Trophoblast cell (in vitro differentiated cells and primary cell): Measurements from ENCODE around the gene GPR180.

Source experiments
- DNase-seq, 2 donors: peaks; one replicate each; pipeline ENCODE4 v3.0.0-alpha.2; 2016
- H2AFZ ChIP-seq: 2 replicates; pipeline ENCODE4 v1.6.1; 2013; ENCODE audit warnings: low read length, moderate library complexity, mild to moderate bottlenecking; ENCODE audit not compliant: insufficient read depth, poor library complexity
- H2AK5ac ChIP-seq: 2 replicates; pipeline ENCODE4 v1.6.1; 2013; ENCODE audit warnings: mild to moderate bottlenecking, low read length
- H2BK120ac ChIP-seq: 2 replicates; pipeline ENCODE4 v1.6.1; 2013; ENCODE audit warnings: low read length, mild to moderate bottlenecking, moderate library complexity; ENCODE audit not compliant: insufficient read depth, poor library complexity
- H2BK12ac ChIP-seq: 2 replicates; pipeline ENCODE4 v1.6.1; 2013; ENCODE audit warnings: mild to moderate bottlenecking, low read length, moderate library complexity
- H2BK5ac ChIP-seq: 2 replicates; pipeline ENCODE4 v1.6.1; 2013; ENCODE audit warnings: low read length, low read depth, moderate library complexity, mild to moderate bottlenecking; ENCODE audit not compliant: poor library complexity
- H3K14ac ChIP-seq: 2 replicates; pipeline ENCODE4 v1.6.1; 2013; ENCODE audit warnings: mild to moderate bottlenecking, low read length
- H3K18ac ChIP-seq: 2 replicates; pipeline ENCODE4 v1.6.1; 2013; ENCODE audit warnings: mild to moderate bottlenecking, low read length
- H3K23ac ChIP-seq: 2 replicates; pipeline ENCODE4 v1.6.1; 2013; ENCODE audit warnings: low read length
- H3K27ac ChIP-seq: 2 replicates; pipeline ENCODE4 v1.5.1; 2013; ENCODE audit warnings: low read depth, mild to moderate bottlenecking, inconsistent platforms, low read length, moderate library complexity
- H3K27me3 ChIP-seq: 2 replicates; pipeline ENCODE4 v1.6.1; 2013; ENCODE audit warnings: inconsistent platforms, mild to moderate bottlenecking, low read length, moderate library complexity; ENCODE audit not compliant: insufficient read depth
- H3K36me3 ChIP-seq, 2 experiments: 1 replicate in 1 of 2; 2 replicates in 1 of 2; pipeline ENCODE4 v1.6.1; 2013; ENCODE audit warnings: low read length in 2 of 2, mild to moderate bottlenecking in 2 of 2, moderate library complexity in 1 of 2; ENCODE audit not compliant: insufficient read depth in 2 of 2, control insufficient read depth in 1 of 2
- H3K4ac ChIP-seq: 2 replicates; pipeline ENCODE4 v1.6.1; 2013; ENCODE audit warnings: low read depth, mild to moderate bottlenecking, low read length, moderate library complexity
- H3K4me1 ChIP-seq, 2 experiments: 1 replicate in 1 of 2; 2 replicates in 1 of 2; pipeline ENCODE4 v1.6.1; 2013; ENCODE audit warnings: low read length in 2 of 2, mild to moderate bottlenecking in 2 of 2, moderate library complexity in 1 of 2; ENCODE audit not compliant: insufficient read depth in 2 of 2, control insufficient read depth in 1 of 2
- H3K4me2 ChIP-seq: 2 replicates; pipeline ENCODE4 v1.6.1; 2013; ENCODE audit warnings: inconsistent platforms, mild to moderate bottlenecking, low read length, moderate library complexity
- H3K4me3 ChIP-seq: 2 replicates; pipeline ENCODE4 v1.5.1; 2013; ENCODE audit warnings: mild to moderate bottlenecking, low read depth, low read length, inconsistent platforms
- H3K79me1 ChIP-seq: one replicate; pipeline ENCODE4 v1.6.1; 2013; ENCODE audit warnings: low read length
- H3K79me2 ChIP-seq: 2 replicates; pipeline ENCODE4 v1.6.1; 2013; ENCODE audit warnings: low read length, mild to moderate bottlenecking; ENCODE audit not compliant: control insufficient read depth, insufficient read depth, poor library complexity
- H3K9ac ChIP-seq: 2 replicates; pipeline ENCODE4 v1.6.1; 2013; ENCODE audit warnings: mild to moderate bottlenecking, low read length
- H3K9me3 ChIP-seq: 2 replicates; pipeline ENCODE4 v1.6.1; 2013; ENCODE audit warnings: low read depth, mild to moderate bottlenecking, control low read depth, inconsistent platforms, low read length; ENCODE audit not compliant: insufficient read depth
- H4K12ac ChIP-seq: 2 replicates; pipeline ENCODE4 v1.6.1; 2013; ENCODE audit warnings: low read depth, mild to moderate bottlenecking, low read length, moderate library complexity
- H4K8ac ChIP-seq: 2 replicates; pipeline ENCODE4 v1.6.1; 2013; ENCODE audit warnings: low read depth, mild to moderate bottlenecking, low read length, moderate library complexity
- H4K91ac ChIP-seq: one replicate; pipeline ENCODE4 v1.6.1; 2013; ENCODE audit warnings: low read depth, mild to moderate bottlenecking, low read length, moderate library complexity
- WGBS: extraction: QIAGEN DNeasy Blood & Tissue Kit; methylation state at CpG from one replicate; pipeline ENCODE4 v1.1.7; 2013; ENCODE audit warnings: missing lambda C conversion rate; ENCODE audit not compliant: insufficient read length, insufficient coverage; ENCODE audit errors: extremely low coverage; 5-methylcytosine and 5-hydroxymethylcytosine counted together

The GPR180 gene

DNA sequence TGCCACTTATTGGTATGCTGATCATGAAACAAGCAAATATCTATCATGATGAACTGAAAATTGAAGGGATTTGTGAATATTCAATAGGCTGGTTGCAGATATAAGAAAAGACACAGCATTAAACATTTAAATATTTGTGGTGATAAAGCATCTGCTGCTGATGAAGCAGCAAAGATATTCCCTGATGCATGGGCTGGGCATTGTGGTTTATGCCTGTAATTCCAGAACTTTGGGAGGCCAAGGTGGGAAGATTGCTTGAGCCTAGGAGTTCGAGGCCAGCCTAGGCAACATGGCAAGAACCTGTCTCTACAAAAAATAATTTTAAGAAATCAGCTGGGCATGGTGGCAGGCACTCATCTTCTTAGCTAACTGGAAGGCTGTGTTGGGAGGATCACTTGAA, 54.5 kb downstream of the GPR180 start:
- no peaks in the 10 kb centered on the region for H3K9me3 ChIP-seq
- H3K4me1 ChIP-seq = no peaks in the 10 kb centered on the region
- H3K36me3 ChIP-seq = no peaks in the 10 kb centered on the region
- WGBS = no CpG with 5 or more reads among the region's 1 CpG
- H2BK5ac ChIP-seq = no peak overlapping the region
- H3K9ac ChIP-seq = no peak overlapping the region
- no peaks in the 10 kb centered on the region for H3K27me3 ChIP-seq
- H3K4me2 ChIP-seq = no peak overlapping the region
- H4K91ac ChIP-seq = no peak overlapping the region
- DNase-seq = no peak
- H2AK5ac ChIP-seq = no peak overlapping the region
- H3K18ac ChIP-seq = no peak overlapping the region
- H3K4me3 ChIP-seq = no peak overlapping the region
- H3K27ac ChIP-seq = no peak overlapping the region
- H3K23ac ChIP-seq = no peak overlapping the region
- H3K4ac ChIP-seq = no peak overlapping the region
- H3K79me1 ChIP-seq = no peaks in the 10 kb centered on the region
- no peak overlapping the region for H4K8ac ChIP-seq
- no peak overlapping the region for H2BK120ac ChIP-seq
- no peaks in the 10 kb centered on the region for H3K79me2 ChIP-seq
- H3K14ac ChIP-seq = no peak overlapping the region
- H4K12ac ChIP-seq = no peak overlapping the region
- no peak overlapping the region for H2BK12ac ChIP-seq
- no peak overlapping the region for H2AFZ ChIP-seq

GRCh38 chr13:94656766-94657165, 55.1 kb downstream of the GPR180 start:
- no peak overlapping the region for H2BK5ac ChIP-seq
- H3K27me3 ChIP-seq = no peaks in the 10 kb centered on the region
- no peak overlapping the region for H4K12ac ChIP-seq
- no peak overlapping the region for H4K8ac ChIP-seq
- no peak overlapping the region for H3K14ac ChIP-seq
- no peak overlapping the region for H2BK120ac ChIP-seq
- H2BK12ac ChIP-seq = no peak overlapping the region
- H3K79me2 ChIP-seq = no peaks in the 10 kb centered on the region
- no peak overlapping the region for H2AK5ac ChIP-seq
- no peak overlapping the region for H4K91ac ChIP-seq
- H3K79me1 ChIP-seq = no peaks in the 10 kb centered on the region
- H3K36me3 ChIP-seq = no peaks in the 10 kb centered on the region
- no peak overlapping the region for H3K9ac ChIP-seq
- no peak overlapping the region for H3K23ac ChIP-seq
- no peak overlapping the region for H3K18ac ChIP-seq
- H2AFZ ChIP-seq = no peak overlapping the region
- H3K27ac ChIP-seq = no peak overlapping the region
- H3K4me1 ChIP-seq = no peaks in the 10 kb centered on the region
- H3K4ac ChIP-seq = no peak overlapping the region
- WGBS = no CpG with 5 or more reads among the region's 1 CpG
- no peak overlapping the region for H3K4me3 ChIP-seq
- no peak overlapping the region for H3K4me2 ChIP-seq
- H3K9me3 ChIP-seq = no peaks in the 10 kb centered on the region
- peak; percentile 43 to 83 for DNase-seq

DNA sequence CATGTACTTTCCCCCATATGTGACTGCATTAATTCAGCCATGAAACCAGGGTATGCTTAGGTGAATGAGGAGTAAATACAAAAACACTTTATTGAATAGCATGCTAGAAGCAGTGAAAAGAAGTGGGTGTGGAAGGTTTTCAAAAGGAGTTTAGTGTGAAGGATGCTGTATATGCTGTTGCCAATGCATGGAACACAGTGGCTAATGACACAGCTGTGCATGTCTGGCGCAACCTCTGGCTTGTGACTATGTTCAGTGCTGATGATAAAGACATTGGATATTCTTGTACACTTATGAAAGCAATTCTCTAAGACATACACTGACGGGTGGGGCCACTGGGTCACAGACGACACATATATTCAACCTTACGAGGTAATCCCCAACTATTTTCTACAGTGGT, 55.5 kb downstream of the GPR180 start:
- no CpG with 5 or more reads among the region's 4 CpGs for WGBS
- H3K4ac ChIP-seq = no peak overlapping the region

DNA sequence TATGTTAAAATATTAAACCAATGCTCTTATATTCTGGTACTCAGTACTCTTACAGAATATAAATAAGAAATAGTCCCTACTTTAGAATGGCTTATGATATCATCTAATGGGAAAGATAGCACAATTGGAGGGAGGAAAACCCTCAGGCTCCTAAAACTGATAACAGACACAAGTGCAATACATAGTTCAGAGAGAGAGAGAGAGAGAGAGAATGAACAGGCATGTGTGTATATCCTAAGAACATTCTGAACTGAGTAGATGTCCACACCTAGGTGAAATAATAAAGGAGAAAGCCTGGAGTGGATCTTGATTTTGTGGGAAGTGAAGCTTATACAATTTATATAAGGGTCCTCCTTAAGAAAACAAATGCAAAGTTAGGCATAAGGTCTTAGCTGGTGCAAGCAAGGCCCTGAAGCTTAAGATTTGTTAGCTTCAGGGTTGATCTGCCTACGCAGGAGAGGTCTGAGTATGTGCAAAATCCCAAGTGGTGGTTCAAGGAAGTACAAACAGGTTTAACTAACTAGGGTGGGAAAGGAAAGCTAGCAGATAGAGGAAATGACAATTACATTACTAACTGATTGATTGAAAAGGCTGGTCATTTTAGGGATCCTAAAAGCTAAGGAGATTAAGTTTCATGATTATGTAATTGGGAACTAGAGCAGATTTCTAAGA, 57.4 kb downstream of the GPR180 start:
- Histone ChIP-seq H4K8ac (no peak overlapping the region), H3K79me1 (no peaks in the 10 kb centered on the region), H3K27ac (no peak overlapping the region), H3K36me3 (no peaks in the 10 kb centered on the region), H3K27me3 (no peaks in the 10 kb centered on the region), H2BK5ac (no peak overlapping the region), H2AFZ (no peak overlapping the region), H4K91ac (no peak overlapping the region), H3K4ac (no peak overlapping the region), H3K4me3 (no peak overlapping the region), H3K18ac (no peak overlapping the region), H4K12ac (no peak overlapping the region), H3K79me2 (no peaks in the 10 kb centered on the region), H2BK120ac (no peak overlapping the region), H3K4me1 (no peaks in the 10 kb centered on the region), H3K4me2 (no peak overlapping the region), H3K14ac (no peak overlapping the region), H3K9me3 (no peaks in the 10 kb centered on the region), H2AK5ac (no peak overlapping the region), H3K23ac (no peak overlapping the region), H3K9ac (no peak overlapping the region), H2BK12ac (no peak overlapping the region)
- no CpG with 5 or more reads among the region's 1 CpG for WGBS
- no peak for DNase-seq

More for the DNA sequence above, 55.5 kb downstream of the GPR180 start:
- Histone ChIP-seq H2BK12ac (no peak overlapping the region), H3K79me1 (no peaks in the 10 kb centered on the region), H2BK5ac (no peak overlapping the region), H3K4me3 (no peak overlapping the region), H3K4me1 (no peaks in the 10 kb centered on the region), H3K79me2 (no peaks in the 10 kb centered on the region), H3K36me3 (no peaks in the 10 kb centered on the region), H3K27me3 (no peaks in the 10 kb centered on the region), H4K8ac (no peak overlapping the region), H3K9ac (no peak overlapping the region), H3K9me3 (no peaks in the 10 kb centered on the region), H4K91ac (no peak overlapping the region), H2AFZ (no peak overlapping the region), H3K23ac (no peak overlapping the region), H2BK120ac (no peak overlapping the region), H3K27ac (no peak overlapping the region), H4K12ac (no peak overlapping the region), H3K18ac (no peak overlapping the region), H3K14ac (no peak overlapping the region), H2AK5ac (no peak overlapping the region), H3K4me2 (no peak overlapping the region)
- DNase-seq = peak in 1 of 2 donors; percentile 3
